Astrocyte (in vitro differentiated cells and primary cell): ENCODE measurements around the gene CCDC181.

ENCODE experiments used
- CTCF ChIP-seq: IDR thresholded peaks from 2 replicates; pipeline ENCODE4 v1.5.1; 2011; ENCODE audit warnings: low read depth, mild to moderate bottlenecking, inconsistent platforms, low read length, moderate library complexity; ENCODE audit not compliant: insufficient read depth
- EZH2 ChIP-seq: IDR thresholded peaks from 2 replicates; pipeline ENCODE4 v1.6.1; 2012; ENCODE audit warnings: mild to moderate bottlenecking, low read length, inconsistent platforms; ENCODE audit not compliant: insufficient read depth

- TF ChIP-seq CTCF (no peak), EZH2 (no peak)
Measured at GRCh38 chr1:169472738-169473137, 45.5 kb upstream of the CCDC181 start.
